ENCODE data around the gene REPS1.
"Not testable (repeated sequence)": the region's sequence is repeated elsewhere in the genome, so short reads cannot be mapped to it uniquely, and the experiment has no call there.

The REPS1 gene

GRCh38 chr6:138999949-139000725, 12.1 kb upstream of the REPS1 start:
- no peak for DNase-seq

- no peak for DNase-seq
Measured at GRCh38 chr6:138997136-138997535, 9.1 kb upstream of the REPS1 start.

GRCh38 chr6:138996524-138996923, 8.5 kb upstream of the REPS1 start:
- DNase-seq: no peak

GRCh38 chr6:138993410-138993809, 5.4 kb upstream of the REPS1 start:
- DNase-seq: not testable (repeated sequence)

GRCh38 chr6:138992965-138993364, 4.9 kb upstream of the REPS1 start:
- DNase-seq: not testable (repeated sequence)

GRCh38 chr6:138991206-138991605, 3.2 kb upstream of the REPS1 start:
- no peak for DNase-seq

GRCh38 chr6:138989098-138989983, 1.3 kb upstream of the REPS1 start:
- DNase-seq: no peak

GRCh38 chr6:138988469-138988834, 399 bp upstream of the REPS1 start:
- DNase-seq: no peak

GRCh38 chr6:138987080-138987642, 892 bp downstream of the REPS1 start:
- DNase-seq: no peak

- DNase-seq: peak; percentile 10
Measured at GRCh38 chr6:138986578-138986977, 1.5 kb downstream of the REPS1 start.

GRCh38 chr6:138981416-138981815, 6.6 kb downstream of the REPS1 start:
- no peak for DNase-seq

GRCh38 chr6:138979813-138980668, 8.0 kb downstream of the REPS1 start:
- no peak for DNase-seq

GRCh38 chr6:138979365-138979764, 8.7 kb downstream of the REPS1 start:
- no peak for DNase-seq

- DNase-seq: no peak
Measured at GRCh38 chr6:138978229-138978628, 9.8 kb downstream of the REPS1 start.

- no peak for DNase-seq
Measured at GRCh38 chr6:138977646-138978167, 10.3 kb downstream of the REPS1 start.

GRCh38 chr6:138977242-138977641, 10.8 kb downstream of the REPS1 start:
- no peak for DNase-seq

- no peak for DNase-seq
Measured at GRCh38 chr6:138975815-138976214, 12.2 kb downstream of the REPS1 start.

GRCh38 chr6:138973466-138974153, 14.4 kb downstream of the REPS1 start:
- no peak for DNase-seq

GRCh38 chr6:138972226-138972665, 15.8 kb downstream of the REPS1 start:
- DNase-seq: no peak

GRCh38 chr6:138971601-138972000, 16.5 kb downstream of the REPS1 start:
- no peak for DNase-seq

- peak; percentile 8 for DNase-seq
Measured at GRCh38 chr6:138970856-138971425, 17.1 kb downstream of the REPS1 start.
